Measurements from ENCODE around the gene NUP210L. TPM values are rescaled to one million over a fixed set of nuclear protein-coding genes. Genes with fewer than 3 reads are reported as not detected.

The NUP210L gene
- total and polyA plus RNA-seq, 2 donors (not counting 3 experiments of a cell fraction or from before 2014, with no cell fraction given), result 0.01 to 0.07 TPM

DNA sequence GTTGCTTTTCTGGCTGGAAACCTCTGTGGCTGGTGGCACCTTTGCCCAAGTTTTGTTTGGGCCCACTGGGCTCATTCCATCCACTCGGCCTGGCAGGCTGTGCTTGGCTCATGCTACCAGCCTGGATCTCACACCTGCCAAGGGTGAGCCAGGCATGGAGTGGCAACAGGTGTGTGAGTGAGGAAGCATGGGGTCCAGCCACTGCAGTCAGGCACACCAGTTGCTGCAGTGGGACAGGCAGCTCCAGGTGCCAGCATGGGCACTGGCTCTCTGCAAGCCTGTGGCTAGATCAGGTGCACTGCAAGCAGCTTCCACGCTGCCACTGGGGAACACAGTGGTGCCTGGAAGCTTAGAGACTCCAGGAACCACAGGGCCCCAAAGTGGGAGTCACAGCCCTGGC is 57.0 kb downstream of the NUP210L start:
- Histone ChIP-seq H2AFZ (ENCODE audit: low read depth, low read length) (no peak overlapping the region), H3K9me1 (replicated peaks; ENCODE audit: control insufficient read depth, extremely low read depth, insufficient read depth, low read length) (no peaks in the 10 kb centered on the region), H4K20me1 (replicated peaks; ENCODE audit: control insufficient read depth, extremely low read depth, insufficient read depth, low read length) (no peaks in the 10 kb centered on the region), H3K79me2 (ENCODE audit: control insufficient read depth, insufficient read depth, low read length) (no peaks in the 10 kb centered on the region), H3K4me3 (replicated peaks in 1 of 3; ENCODE audit: insufficient read depth in 1 of 3, low read depth in 1 of 3, low read length in 3 of 3) (no peak overlapping the region), H3K27me3 (ENCODE audit: control insufficient read depth in 2 of 2, insufficient read depth in 2 of 2, low read length in 2 of 2) (peaks cover 0 to 5% of the 10 kb centered on the region in 2 experiments), H3K27ac (ENCODE audit: insufficient read depth, low read depth, low read length) (no peak overlapping the region), H3K9ac (replicated peaks; ENCODE audit: extremely low read depth, insufficient read depth, low read length) (no peak overlapping the region), H3K4me1 (ENCODE audit: control insufficient read depth, extremely low read depth, insufficient read depth, low read length) (no peaks in the 10 kb centered on the region), H3K4me2 (ENCODE audit: insufficient read depth, low read length) (no peak overlapping the region), H3K9me3 (replicated peaks; ENCODE audit: control insufficient read depth, insufficient read depth, low read length) (no peaks in the 10 kb centered on the region), H3K36me3 (ENCODE audit: control insufficient read depth in 2 of 2, extremely low read depth in 1 of 2, insufficient read depth in 2 of 2, low read length in 2 of 2) (no peaks in the 10 kb centered on the region)
- POLR2A ChIA-PET, result no interaction called here
- intact Hi-C loops (cut with micrococcal nuclease) (no loop called here), dilution Hi-C loops (cut with MboI; ENCODE audit: extremely low pct_ligation_motif_present, low sequenced_read_pairs) (no loop called here)
- no peak for DNase-seq (ENCODE audit: low read depth, low spot score)
- no TSS peak for BruUV-seq (replicated peaks)
- CTCF ChIA-PET, result interaction anchor here (1.1 kb wide), 1 partner anchor 11 kb away, joined by 3 read pairs; no protein-coding TSS in a partner anchor
- FAIRE-seq, result no peak
- TF ChIP-seq, protein P1, sequence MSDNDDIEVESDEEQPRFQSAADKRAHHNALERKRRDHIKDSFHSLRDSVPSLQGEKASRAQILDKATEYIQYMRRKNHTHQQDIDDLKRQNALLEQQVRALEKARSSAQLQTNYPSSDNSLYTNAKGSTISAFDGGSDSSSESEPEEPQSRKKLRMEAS (IDR thresholded peaks at IDR 0.05; ENCODE audit: insufficient read depth, insufficient read length), result no peak
- no peak for TF ChIP-seq GATA2 (IDR thresholded peaks at IDR 0.05; ENCODE audit: insufficient read depth, insufficient read length, low read depth, low read length)
- TF ChIP-seq, protein P2, sequence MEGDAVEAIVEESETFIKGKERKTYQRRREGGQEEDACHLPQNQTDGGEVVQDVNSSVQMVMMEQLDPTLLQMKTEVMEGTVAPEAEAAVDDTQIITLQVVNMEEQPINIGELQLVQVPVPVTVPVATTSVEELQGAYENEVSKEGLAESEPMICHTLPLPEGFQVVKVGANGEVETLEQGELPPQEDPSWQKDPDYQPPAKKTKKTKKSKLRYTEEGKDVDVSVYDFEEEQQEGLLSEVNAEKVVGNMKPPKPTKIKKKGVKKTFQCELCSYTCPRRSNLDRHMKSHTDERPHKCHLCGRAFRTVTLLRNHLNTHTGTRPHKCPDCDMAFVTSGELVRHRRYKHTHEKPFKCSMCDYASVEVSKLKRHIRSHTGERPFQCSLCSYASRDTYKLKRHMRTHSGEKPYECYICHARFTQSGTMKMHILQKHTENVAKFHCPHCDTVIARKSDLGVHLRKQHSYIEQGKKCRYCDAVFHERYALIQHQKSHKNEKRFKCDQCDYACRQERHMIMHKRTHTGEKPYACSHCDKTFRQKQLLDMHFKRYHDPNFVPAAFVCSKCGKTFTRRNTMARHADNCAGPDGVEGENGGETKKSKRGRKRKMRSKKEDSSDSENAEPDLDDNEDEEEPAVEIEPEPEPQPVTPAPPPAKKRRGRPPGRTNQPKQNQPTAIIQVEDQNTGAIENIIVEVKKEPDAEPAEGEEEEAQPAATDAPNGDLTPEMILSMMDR (IDR thresholded peaks at IDR 0.05; ENCODE audit: extremely low read depth in 1 of 2, insufficient read depth in 1 of 2, low read depth in 1 of 2, low read length in 2 of 2), result no peak
- no peak for TF ChIP-seq MYC (IDR thresholded peaks at IDR 0.05; ENCODE audit: low read depth, low read length)
- no peak for TF ChIP-seq POLR2A (IDR thresholded peaks at IDR 0.05; ENCODE audit: low read depth, low read length)
- TF ChIP-seq FOS (IDR thresholded peaks at IDR 0.05; ENCODE audit: borderline replicate concordance, insufficient read depth, low read length), result no peak
- no peak for TF ChIP-seq EZH2 (IDR thresholded peaks at IDR 0.05; ENCODE audit: borderline replicate concordance, low read depth, low read length, severe bottlenecking)
- TF ChIP-seq POLR2AphosphoS5 (IDR thresholded peaks at IDR 0.05; ENCODE audit: insufficient read depth, low read depth, low read length), result no peak
- TF ChIP-seq JUN (IDR thresholded peaks at IDR 0.05; ENCODE audit: borderline replicate concordance, insufficient read depth, insufficient read length, low read depth), result no peak

Data from endothelial cell of umbilical vein (primary cell).